H1 (cell line): Measurements from ENCODE around the gene GALNT17. TPM values are rescaled to one million over a fixed set of nuclear protein-coding genes. Genes with fewer than 3 reads are reported as not detected.

Experiments
- CTCF ChIA-PET: fragments of 300-600 bp; sonication (Branson Sonifier 250); formaldehyde crosslinking; loops from one replicate; lab custom pipeline; 2021; ENCODE audit not compliant: partially characterized antibody; lab: Charles Lee
- POLR2A ChIA-PET: fragments of 300-600 bp; sonication (Branson Sonifier 250); formaldehyde crosslinking; loops from one replicate; lab custom pipeline; 2021; ENCODE audit warnings: inconsistent platforms; ENCODE audit not compliant: partially characterized antibody; lab: Charles Lee
- DNase-seq, 2 experiments: peaks; one replicate each; pipeline versions ENCODE4 v3.0.0 to v3.0.0-alpha.2; 2010 to 2022; ENCODE audit warnings: low spot score in 2 of 2, low read depth in 1 of 2, mixed read lengths in 1 of 2
- FAIRE-seq: peaks from 2 replicates; lab custom pipeline; 2011; peaks lifted over from hg19 to GRCh38; lab: Jason Lieb, UNC
- H2AFZ ChIP-seq: 2 replicates; pipeline ENCODE4 v1.8.1; 2012; ENCODE audit warnings: low read length, inconsistent platforms
- H2AK5ac ChIP-seq: 2 replicates; pipeline ENCODE4 v1.6.1; 2013; ENCODE audit warnings: low read depth, low read length
- H2BK120ac ChIP-seq: replicated peaks from 2 replicates; pipeline ENCODE3; 2013; ENCODE audit warnings: low read depth, low read length, inconsistent platforms
- H2BK12ac ChIP-seq: 2 replicates; pipeline ENCODE4 v1.6.1; 2013; ENCODE audit warnings: low read depth, low read length
- H2BK15ac ChIP-seq: 2 replicates; pipeline ENCODE4 v1.6.1; 2013; ENCODE audit warnings: low read length
- H2BK20ac ChIP-seq: 2 replicates; pipeline ENCODE4 v1.6.1; 2013; ENCODE audit warnings: low read length
- H2BK5ac ChIP-seq: 2 replicates; pipeline ENCODE4 v1.6.1; 2013; ENCODE audit warnings: low read depth, low read length
- H3K14ac ChIP-seq: 2 replicates; pipeline ENCODE4 v1.6.1; 2013; ENCODE audit warnings: inconsistent platforms; ENCODE audit not compliant: insufficient read length
- H3K18ac ChIP-seq: 2 replicates; pipeline ENCODE4 v1.6.1; 2013; ENCODE audit warnings: low read length; ENCODE audit errors: extremely low read depth
- H3K23ac ChIP-seq: 2 replicates; pipeline ENCODE4 v1.6.1; 2013; ENCODE audit warnings: inconsistent platforms; ENCODE audit not compliant: insufficient read length
- H3K23me2 ChIP-seq: 2 replicates; pipeline ENCODE4 v1.6.1; 2013; ENCODE audit warnings: low read depth, low read length
- H3K27ac ChIP-seq: 2 replicates; pipeline ENCODE4 v1.6.1; 2011; ENCODE audit warnings: low read depth, low read length, inconsistent platforms
- H3K27me3 ChIP-seq, 4 experiments: replicated peaks in 1 of 4; 1 replicate in 1 of 4; 2 replicates in 3 of 4; pipeline versions ENCODE4 v1.6.1 to v1.8.1; 2011 to 2013; ENCODE audit warnings: low read length in 3 of 4, mild to moderate bottlenecking in 3 of 4, inconsistent platforms in 2 of 4, mixed read lengths in 2 of 4, moderate library complexity in 1 of 4; ENCODE audit not compliant: control insufficient read depth in 3 of 4, insufficient read depth in 3 of 4; ENCODE audit errors: extremely low read depth in 1 of 4
- H3K36me3 ChIP-seq, 4 experiments: 2 replicates each; pipeline versions ENCODE4 v1.6.1 to v1.8.1; 2011 to 2013; ENCODE audit warnings: mild to moderate bottlenecking in 4 of 4, low read length in 3 of 4, moderate library complexity in 2 of 4, control low read depth in 1 of 4, inconsistent platforms in 1 of 4; ENCODE audit not compliant: insufficient read depth in 4 of 4, control insufficient read depth in 2 of 4
- H3K4ac ChIP-seq: replicated peaks from 2 replicates; pipeline ENCODE3; 2013; ENCODE audit warnings: low read length, low read depth, mixed read lengths, inconsistent platforms; ENCODE audit not compliant: insufficient read length
- H3K4me1 ChIP-seq, 4 experiments: replicated peaks in 1 of 4; 1 replicate in 1 of 4; 2 replicates in 3 of 4; pipeline versions ENCODE4 v1.6.1 to v1.8.1; 2011 to 2013; ENCODE audit warnings: low read length in 3 of 4, inconsistent platforms in 2 of 4, mixed read lengths in 1 of 4; ENCODE audit not compliant: insufficient read depth in 4 of 4, control insufficient read depth in 3 of 4
- H3K4me2 ChIP-seq, 2 experiments: 2 replicates each; pipeline versions ENCODE4 v1.6.1 to v1.8.1; 2011 to 2013; ENCODE audit warnings: low read depth in 2 of 2, low read length in 2 of 2, control low read depth in 1 of 2, inconsistent platforms in 1 of 2, mild to moderate bottlenecking in 1 of 2; ENCODE audit not compliant: insufficient read depth in 1 of 2
- H3K4me3 ChIP-seq, 4 experiments: fragments of 200-600, 300-600 bp in 1 of 4; sonication (generic), shearing (Covaris generic), sonication (Bioruptor Twin) in 1 of 4; 2 replicates each; pipeline versions ENCODE4 v1.5.1 to v1.8.1; 2011 to 2016; ENCODE audit warnings: low read length in 4 of 4, low read depth in 3 of 4, control low read depth in 2 of 4, inconsistent platforms in 2 of 4, mild to moderate bottlenecking in 2 of 4, mixed read lengths in 1 of 4, moderate library complexity in 1 of 4; ENCODE audit not compliant: insufficient read depth in 2 of 4; ENCODE audit errors: extremely low read depth in 1 of 4
- H3K56ac ChIP-seq: replicated peaks from 2 replicates; pipeline ENCODE3; 2013; ENCODE audit warnings: low read depth, mild to moderate bottlenecking, mixed read lengths, low read length, inconsistent platforms; ENCODE audit not compliant: insufficient read length
- H3K79me1 ChIP-seq: 2 replicates; pipeline ENCODE4 v1.6.1; 2013; ENCODE audit warnings: low read depth, low read length, control low read depth
- H3K79me2 ChIP-seq, 2 experiments: 2 replicates each; pipeline versions ENCODE4 v1.6.1 to v1.8.1; 2012 to 2013; ENCODE audit warnings: low read length in 2 of 2, mild to moderate bottlenecking in 2 of 2, inconsistent platforms in 1 of 2; ENCODE audit not compliant: insufficient read depth in 2 of 2, control insufficient read depth in 1 of 2
- H3K9ac ChIP-seq, 4 experiments: replicated peaks in 1 of 4; 1 replicate in 1 of 4; 2 replicates in 3 of 4; pipeline versions ENCODE4 v1.6.1 to v1.8.1; 2011 to 2013; ENCODE audit warnings: low read depth in 3 of 4, low read length in 3 of 4, control low read depth in 2 of 4, mild to moderate bottlenecking in 2 of 4, moderate library complexity in 2 of 4, inconsistent platforms in 1 of 4; ENCODE audit errors: extremely low read depth in 1 of 4
- H3K9me3 ChIP-seq, 2 experiments: 2 replicates each; pipeline versions ENCODE4 v1.6.1 to v1.8.1; 2012 to 2013; ENCODE audit warnings: mild to moderate bottlenecking in 2 of 2, moderate library complexity in 2 of 2, control low read depth in 1 of 2, inconsistent platforms in 1 of 2, low read depth in 1 of 2, low read length in 1 of 2, mixed read lengths in 1 of 2; ENCODE audit not compliant: insufficient read depth in 2 of 2
- H4K20me1 ChIP-seq, 2 experiments: replicated peaks in 1 of 2; 2 replicates each; pipeline versions ENCODE3 to v1.8.1; 2011 to 2013; ENCODE audit warnings: inconsistent platforms in 2 of 2, low read length in 2 of 2, mild to moderate bottlenecking in 1 of 2; ENCODE audit not compliant: insufficient read depth in 2 of 2, control insufficient read depth in 1 of 2
- H4K5ac ChIP-seq: 2 replicates; pipeline ENCODE4 v1.6.1; 2013; ENCODE audit warnings: low read length, low read depth, mixed read lengths, inconsistent platforms; ENCODE audit not compliant: insufficient read length
- H4K8ac ChIP-seq: 2 replicates; pipeline ENCODE4 v1.8.0; 2013; ENCODE audit warnings: mild to moderate bottlenecking, moderate library complexity, low read length, inconsistent platforms; ENCODE audit not compliant: insufficient read depth; ENCODE audit errors: extremely low read depth
- H4K91ac ChIP-seq: replicated peaks from 2 replicates; pipeline ENCODE3; 2013; ENCODE audit warnings: low read length, mixed read lengths, inconsistent platforms; ENCODE audit not compliant: insufficient read length
- CBX8 ChIP-seq: fragments of 300-800, 300-1000 bp; sonication (generic); IDR thresholded peaks from 2 replicates; pipeline ENCODE4 v1.7.1; 2016; ENCODE audit warnings: low read depth, low read length, borderline replicate concordance
- JUND ChIP-seq: IDR thresholded peaks from 2 replicates; pipeline ENCODE4 v1.6.1; 2011; ENCODE audit warnings: mild to moderate bottlenecking, improper control_type of control experiment, low read length
- KDM5A ChIP-seq: fragments of 200-600 bp; IDR thresholded peaks from 2 replicates; pipeline ENCODE4 v1.7.1; 2012; ENCODE audit warnings: mild to moderate bottlenecking, low read length, inconsistent platforms, mixed read lengths
- PHF8 ChIP-seq: fragments of 200-600 bp; sonication (generic); conservative IDR thresholded peaks from 2 replicates; pipeline ENCODE4 v1.7.1; 2012; ENCODE audit warnings: low read depth, mild to moderate bottlenecking, inconsistent platforms, low read length, moderate library complexity
- RAD21 ChIP-seq, 2 experiments: IDR thresholded peaks in 1 of 2; conservative IDR thresholded peaks in 1 of 2; 2 replicates each; pipeline ENCODE4 v1.6.1; 2011; ENCODE audit warnings: low read depth in 2 of 2, low read length in 2 of 2, improper control_type of control experiment in 1 of 2, inconsistent platforms in 1 of 2, mild to moderate bottlenecking in 1 of 2, moderate library complexity in 1 of 2
- RBBP5 ChIP-seq: IDR thresholded peaks from 2 replicates; pipeline ENCODE4 v1.7.1; 2012; ENCODE audit warnings: low read depth, mild to moderate bottlenecking, inconsistent platforms, low read length, moderate library complexity, borderline replicate concordance
- RFX5 ChIP-seq: IDR thresholded peaks from 2 replicates; pipeline ENCODE4 v1.6.1; 2011; ENCODE audit warnings: low read depth, low read length, improper control_type of control experiment, borderline replicate concordance
- SIN3A ChIP-seq, 2 experiments: IDR thresholded peaks in 1 of 2; conservative IDR thresholded peaks in 1 of 2; 2 replicates each; pipeline ENCODE4 v1.6.1; 2011 to 2012; ENCODE audit warnings: low read length in 2 of 2, improper control_type of control experiment in 1 of 2, low read depth in 1 of 2, mild to moderate bottlenecking in 1 of 2
- SP1 ChIP-seq: IDR thresholded peaks from 2 replicates; pipeline ENCODE4 v1.6.1; 2011; ENCODE audit warnings: low read depth, low read length
- TCF12 ChIP-seq: IDR thresholded peaks from 2 replicates; pipeline ENCODE4 v1.6.1; 2011; ENCODE audit warnings: low read depth, mild to moderate bottlenecking, low read length
- TEAD4 ChIP-seq: IDR thresholded peaks from 2 replicates; pipeline ENCODE4 v1.6.1; 2012; ENCODE audit warnings: low read depth, low read length, inconsistent platforms, mixed read lengths
- YY1 ChIP-seq: IDR thresholded peaks from 2 replicates; pipeline ENCODE4 v1.6.1; 2011; ENCODE audit warnings: low read depth, mild to moderate bottlenecking, low read length
- WGBS, 2 experiments: shearing (Covaris generic) in 1 of 2; methylation state at CpG; one replicate each; pipeline versions ENCODE4 v1.1.6 to v1.1.7; 2013 to 2015; ENCODE audit warnings: low lambda C conversion rate in 2 of 2, mixed read lengths in 2 of 2, inconsistent platforms in 1 of 2, low coverage in 1 of 2, missing lambda C conversion rate in 1 of 2; ENCODE audit not compliant: insufficient replicate concordance in 2 of 2, insufficient coverage in 1 of 2, insufficient read length in 1 of 2; ENCODE audit errors: extremely low coverage in 1 of 2, missing lambda C conversion rate in 1 of 2; 5-methylcytosine and 5-hydroxymethylcytosine counted together
- polyA plus RNA-seq, 7 experiments: library from polyadenylated mRNA; depleted of rRNA in 3 of 7; stranded (reverse) in 5 of 7; unstranded in 2 of 7; fragments of >200 nt in 5 of 7; fragments of 200-250 nt in 2 of 7; gene quantifications; 1 replicate in 5 of 7; 2 replicates in 1 of 7; 4 replicates in 1 of 7; pipeline versions ENCODE4 v1.2.1 to v1.2.3, GENCODE V29; 2011 to 2013; ENCODE audit warnings: missing spikeins in 2 of 7, mixed read lengths in 2 of 7
- total RNA-seq: library from RNA; stranded (reverse); fragmentation: NEBNext Ultra II Directional; extraction: Animal tissue kit (Norgen Biotek cat#: 25700); gene quantifications from 2 replicates; pipeline ENCODE4 v1.2.1, GENCODE V29; 2021

GALNT17 gene
- total and polyA plus RNA-seq, 2 of the 8 experiments (the other 6 are each of a cell fraction or from before 2014, with no cell fraction given): 37.7 to 47.0 TPM

- H3K9ac ChIP-seq: no peak overlapping the region
- peaks cover 3 to 6% of the 10 kb centered on the region in 2 experiments for H4K20me1 ChIP-seq
- H2AFZ ChIP-seq: no peak overlapping the region
- TF ChIP-seq PHF8: no peak
- no peak for TF ChIP-seq KDM5A
- no peak for TF ChIP-seq TCF12
- no peak for TF ChIP-seq SP1
- TF ChIP-seq TEAD4: no peak
- no peak for TF ChIP-seq RAD21 (IDR thresholded peaks at IDR 0.05 in 1 of 2, conservative IDR thresholded peaks at IDR 0.05 in 1 of 2; ENCODE audit: low read depth in 2 of 2, low read length in 2 of 2)
- TF ChIP-seq RBBP5: no peak
- no peak for TF ChIP-seq YY1
- TF ChIP-seq JUND: no peak
- no peak for TF ChIP-seq CBX8
- TF ChIP-seq SIN3A (conservative IDR thresholded peaks at IDR 0.05 in 1 of 2, IDR thresholded peaks at IDR 0.05 in 1 of 2; ENCODE audit: low read depth in 1 of 2, low read length in 2 of 2): no peak
- TF ChIP-seq RFX5: no peak
- H3K18ac ChIP-seq: no peak overlapping the region
- H3K4ac ChIP-seq: no peak overlapping the region
- H3K36me3 ChIP-seq: peaks cover 2 to 8% (median 8%) of the 10 kb centered on the region in 4 experiments; a peak in 6 of 8 replicates
- H2BK20ac ChIP-seq: no peak overlapping the region
- H3K79me2 ChIP-seq: peaks cover 7 to 96% of the 10 kb centered on the region in 2 experiments
- peaks cover 0 to 10% (median 4%) of the 10 kb centered on the region in 4 experiments; a peak in 4 of 7 replicates for H3K4me1 ChIP-seq
- H3K14ac ChIP-seq: no peak overlapping the region
- no peak overlapping the region for H3K27ac ChIP-seq
- H4K8ac ChIP-seq: no peak overlapping the region
- H2BK15ac ChIP-seq: no peak overlapping the region
- POLR2A ChIA-PET: interaction anchor here (1.4 kb wide), 1 partner anchor 10 kb away, joined by 5 read pairs; no protein-coding TSS in a partner anchor
- H2BK120ac ChIP-seq: no peak overlapping the region
- H4K91ac ChIP-seq: no peak overlapping the region
- H4K5ac ChIP-seq: no peak overlapping the region
- no peak overlapping the region for H3K4me2 ChIP-seq
- no peak overlapping the region for H3K56ac ChIP-seq
- H3K23me2 ChIP-seq: no peaks in the 10 kb centered on the region; the same call in 1 of the 2 replicates
- no peak overlapping the region for H2AK5ac ChIP-seq
- CTCF ChIA-PET: interaction anchor here (0.7 to 2.5 kb wide), 3 partner anchors 11 to 284 kb away, joined by 3 to 5 read pairs (median 3); no protein-coding TSS in a partner anchor
- no peak overlapping the region for H3K4me3 ChIP-seq
- H3K23ac ChIP-seq: no peak overlapping the region
- H3K79me1 ChIP-seq: peaks cover 6% of the 10 kb centered on the region
- H2BK5ac ChIP-seq: no peak overlapping the region
- 96% methylated on average over 6 of the region's 6 CpGs; no CpG with 5 or more reads in 1 of the 2 experiments for WGBS, 2 experiments
- no peaks in the 10 kb centered on the region for H3K9me3 ChIP-seq
- no peaks in the 10 kb centered on the region for H3K27me3 ChIP-seq
- FAIRE-seq (no peak), DNase-seq (no peak)
- no peak overlapping the region for H2BK12ac ChIP-seq
These were observed 13.0 kb downstream of the GALNT17 start for GRCh38 chr7:71144963-71145362.
